Calu3 (cell line): Measurements from ENCODE around the gene PDE4B. TPM values are rescaled to one million over a fixed set of nuclear protein-coding genes. Genes with fewer than 3 reads are reported as not detected.

Experiments
- BruUV-seq: library from RNA; stranded (reverse); fragments of 400-500 nt; replicated peaks from 2 replicates; lab custom pipeline; 2021; lab: Mats Ljungman, UMichigan
- CTCF ChIA-PET: fragments of 300-600 bp; sonication (Branson Sonifier 250); formaldehyde crosslinking; loops from one replicate; lab custom pipeline; 2022; ENCODE audit warnings: antibody characterized with exemption; lab: Charles Lee
- DNase-seq: peaks from one replicate; pipeline ENCODE4 v3.0.0; 2022
- H3K27ac Mint-ChIP-seq: one replicate; pipeline ENCODE4 v1.8.0; 2022; ENCODE audit warnings: mixed read lengths; ENCODE audit not compliant: unreplicated experiment
- H3K27me3 Mint-ChIP-seq: one replicate; pipeline ENCODE4 v1.8.0; 2022; ENCODE audit warnings: mixed read lengths; ENCODE audit not compliant: unreplicated experiment
- H3K36me3 Mint-ChIP-seq: one replicate; pipeline ENCODE4 v1.8.0; 2022; ENCODE audit warnings: mild to moderate bottlenecking, moderate library complexity, mixed read lengths; ENCODE audit not compliant: insufficient read depth, unreplicated experiment
- H3K4me1 Mint-ChIP-seq: one replicate; pipeline ENCODE4 v1.8.0; 2022; ENCODE audit warnings: mild to moderate bottlenecking, low read depth, mixed read lengths; ENCODE audit not compliant: unreplicated experiment
- H3K4me3 Mint-ChIP-seq: one replicate; pipeline ENCODE4 v1.8.0; 2022; ENCODE audit warnings: mild to moderate bottlenecking, low read depth, moderate library complexity, mixed read lengths; ENCODE audit not compliant: unreplicated experiment
- H3K9me3 Mint-ChIP-seq: one replicate; pipeline ENCODE4 v1.8.0; 2022; ENCODE audit warnings: low read depth, mixed read lengths; ENCODE audit not compliant: unreplicated experiment
- CTCF ChIP-seq: fragments of 200-600 bp; IDR thresholded peaks from one replicate; pipeline ENCODE4 v1.8.0; 2022; ENCODE audit warnings: antibody characterized with exemption; ENCODE audit not compliant: unreplicated experiment
- intact Hi-C: fragments of 100-400 bp; cut with micrococcal nuclease; formaldehyde crosslinking; loops from one replicate; pipeline ENCODE4 v1.10.0; 2022; ENCODE audit not compliant: unreplicated experiment
- total RNA-seq: library from RNA; stranded (reverse); gene quantifications from 2 replicates; pipeline ENCODE4 v1.2.3, GENCODE V29; 2022

The PDE4B gene
- total RNA-seq, 1 experiment from 2014 or later = 2.9 TPM

DNA sequence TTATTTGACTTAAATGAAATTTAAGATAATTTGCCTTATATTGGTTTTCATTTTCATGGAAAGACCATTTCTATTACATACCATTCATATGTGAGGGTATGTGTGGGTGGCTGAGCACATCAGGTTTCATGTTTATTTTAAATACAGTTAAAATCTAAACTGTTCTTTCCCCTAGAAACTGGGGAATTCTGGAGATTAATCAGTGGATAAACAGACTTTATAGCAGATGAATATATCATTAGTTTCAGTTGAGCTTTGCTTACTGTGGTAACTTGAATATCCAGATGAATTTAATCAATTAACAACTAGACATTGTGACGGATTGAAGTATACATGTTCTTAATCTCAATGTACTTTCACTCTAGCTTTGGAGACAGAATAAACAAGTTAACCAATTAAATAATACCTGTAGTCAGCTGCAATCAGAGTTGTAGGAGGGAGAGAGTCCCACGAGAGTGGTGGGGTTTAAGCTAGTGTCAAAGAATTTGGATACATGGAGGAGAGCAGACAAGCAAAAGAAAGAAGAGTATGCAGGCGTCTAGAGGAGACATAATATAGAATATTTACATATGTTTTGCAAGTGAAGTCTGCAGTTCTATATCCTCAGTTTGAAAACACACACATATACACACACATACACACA, 97.6 kb downstream of the PDE4B start:
- TF ChIP-seq CTCF = no peak
- H3K27me3 Mint-ChIP-seq = no peaks in the 10 kb centered on the region
- BruUV-seq = no TSS peak
- no peak overlapping the region for H3K27ac Mint-ChIP-seq
- no peaks in the 10 kb centered on the region for H3K36me3 Mint-ChIP-seq
- no peaks in the 10 kb centered on the region for H3K9me3 Mint-ChIP-seq
- intact Hi-C loops = no loop called here
- CTCF ChIA-PET = no interaction called here
- peaks cover 18% of the 10 kb centered on the region for H3K4me1 Mint-ChIP-seq
- DNase-seq = no peak
- no peak overlapping the region for H3K4me3 Mint-ChIP-seq

GRCh38 chr1:65894738-65895605, 102.3 kb downstream of the PDE4B start:
- CTCF ChIA-PET = no interaction called here
- no TSS peak for BruUV-seq
- Mint-ChIP-seq H3K27ac (peak overlapping the region; percentile 71), H3K27me3 (no peaks in the 10 kb centered on the region), H3K36me3 (no peaks in the 10 kb centered on the region), H3K9me3 (peaks cover 2% of the 10 kb centered on the region), H3K4me1 (peaks cover 29% of the 10 kb centered on the region), H3K4me3 (peak overlapping the region; percentile 14)
- intact Hi-C loops = no loop called here
- TF ChIP-seq CTCF = no peak
- peak; percentile 5 for DNase-seq

- Mint-ChIP-seq H3K36me3 (no peaks in the 10 kb centered on the region), H3K4me1 (peaks cover 29% of the 10 kb centered on the region), H3K27ac (no peak overlapping the region), H3K4me3 (no peak overlapping the region), H3K9me3 (peaks cover 2% of the 10 kb centered on the region), H3K27me3 (no peaks in the 10 kb centered on the region)
- BruUV-seq = no TSS peak
- no peak for TF ChIP-seq CTCF
- no peak for DNase-seq
- intact Hi-C loops = no loop called here
- CTCF ChIA-PET = no interaction called here
Measured at GRCh38 chr1:65896721-65897120, 104.0 kb downstream of the PDE4B start.

DNA sequence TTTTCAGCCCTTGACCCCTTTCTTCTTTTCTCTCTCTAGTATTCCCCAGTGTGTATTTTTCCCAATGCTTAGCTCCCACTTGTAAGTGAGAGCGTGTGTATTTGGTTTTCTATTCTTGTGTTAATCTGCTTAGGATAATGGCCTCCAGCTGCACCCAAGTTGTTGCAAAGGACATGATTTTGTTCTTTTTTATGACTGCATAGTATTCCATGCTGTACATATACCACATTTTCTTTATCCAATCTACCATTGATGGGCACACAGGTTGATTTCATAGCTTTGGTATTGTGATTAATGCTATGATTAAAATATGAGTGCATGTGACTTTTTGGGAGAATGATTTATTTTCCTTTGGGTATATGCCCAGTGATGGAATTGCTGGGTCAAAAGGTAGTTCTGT, 104.8 kb downstream of the PDE4B start:
- TF ChIP-seq CTCF = no peak
- intact Hi-C loops = no loop called here
- CTCF ChIA-PET = no interaction called here
- no peak for DNase-seq
- Mint-ChIP-seq H3K9me3 (peaks cover 2% of the 10 kb centered on the region), H3K27ac (no peak overlapping the region), H3K4me1 (peaks cover 22% of the 10 kb centered on the region), H3K36me3 (no peaks in the 10 kb centered on the region), H3K4me3 (no peak overlapping the region), H3K27me3 (no peaks in the 10 kb centered on the region)
- no TSS peak for BruUV-seq
